ENCODE measurements around the gene SLC25A6. TPM values are rescaled to one million over a fixed set of nuclear protein-coding genes. Genes with fewer than 3 reads are reported as not detected.

SLC25A6 gene
- total RNA-seq, 1 experiment from 2014 or later = 455 TPM

- H3K27ac Mint-ChIP-seq (ENCODE audit: unreplicated experiment) = no peak overlapping the region
- H3K9me3 Mint-ChIP-seq (ENCODE audit: unreplicated experiment) = peaks cover 14% of the 10 kb centered on the region
- no peaks in the 10 kb centered on the region for H3K4me1 Mint-ChIP-seq (ENCODE audit: low read depth, unreplicated experiment)
- no peaks in the 10 kb centered on the region for H3K4me1 ChIP-seq
- no peaks in the 10 kb centered on the region for H3K9me3 ChIP-seq
- H3K4me3 ChIP-seq (ENCODE audit: low read depth, low read length) = no peak overlapping the region
- ChIA-PET CTCF (no interaction called here), POLR2A (no interaction called here)
- no peak overlapping the region for H3K4me3 Mint-ChIP-seq (ENCODE audit: unreplicated experiment)
- H3K27me3 Mint-ChIP-seq (ENCODE audit: insufficient read depth, unreplicated experiment) = peaks cover 14% of the 10 kb centered on the region
- DNase-seq = no peak
- peaks cover 8% of the 10 kb centered on the region for H3K36me3 Mint-ChIP-seq (ENCODE audit: insufficient read depth, unreplicated experiment)
- no peaks in the 10 kb centered on the region for H3K27me3 ChIP-seq (replicated peaks; ENCODE audit: control insufficient read depth, insufficient read depth, low read length)
- TF ChIP-seq CTCF (IDR thresholded peaks at IDR 0.05; ENCODE audit: insufficient read depth in 1 of 2, low read depth in 1 of 2, low read length in 1 of 2, severe bottlenecking in 1 of 2, unreplicated experiment in 1 of 2) = no peak
- BruUV-seq (replicated peaks) = no TSS peak
- H3K36me3 ChIP-seq (ENCODE audit: control insufficient read depth, insufficient read depth, low read length) = no peaks in the 10 kb centered on the region
- intact Hi-C loops (cut with micrococcal nuclease; ENCODE audit: unreplicated experiment) = no loop called here
These were observed 33.9 kb downstream of the SLC25A6 start for GRCh38 chrX:1357993-1358392.

- Histone ChIP-seq H3K36me3 (ENCODE audit: control insufficient read depth, insufficient read depth, low read length) (no peaks in the 10 kb centered on the region), H3K27me3 (replicated peaks; ENCODE audit: control insufficient read depth, insufficient read depth, low read length) (no peaks in the 10 kb centered on the region), H3K9me3 (no peaks in the 10 kb centered on the region), H3K4me3 (ENCODE audit: low read depth, low read length) (no peak overlapping the region), H3K4me1 (no peaks in the 10 kb centered on the region)
- CTCF ChIA-PET = no interaction called here
- no peak overlapping the region for H3K4me3 Mint-ChIP-seq (ENCODE audit: unreplicated experiment)
- DNase-seq = no peak
- no peaks in the 10 kb centered on the region for H3K9me3 Mint-ChIP-seq (ENCODE audit: unreplicated experiment)
- TF ChIP-seq CTCF (IDR thresholded peaks at IDR 0.05; ENCODE audit: insufficient read depth in 1 of 2, low read depth in 1 of 2, low read length in 1 of 2, severe bottlenecking in 1 of 2, unreplicated experiment in 1 of 2) = no peak
- no peak overlapping the region for H3K27ac Mint-ChIP-seq (ENCODE audit: unreplicated experiment)
- H3K27me3 Mint-ChIP-seq (ENCODE audit: insufficient read depth, unreplicated experiment) = peaks cover 6% of the 10 kb centered on the region
- no TSS peak for BruUV-seq (replicated peaks)
- H3K4me1 Mint-ChIP-seq (ENCODE audit: low read depth, unreplicated experiment) = no peaks in the 10 kb centered on the region
- H3K36me3 Mint-ChIP-seq (ENCODE audit: insufficient read depth, unreplicated experiment) = no peaks in the 10 kb centered on the region
- POLR2A ChIA-PET = no interaction called here
- intact Hi-C loops (cut with micrococcal nuclease; ENCODE audit: unreplicated experiment) = no loop called here
These were observed 36.5 kb downstream of the SLC25A6 start for GRCh38 chrX:1355131-1356046.

- ChIA-PET CTCF (no interaction called here), POLR2A (no interaction called here)
- Mint-ChIP-seq H3K27ac (ENCODE audit: unreplicated experiment) (no peak overlapping the region), H3K9me3 (ENCODE audit: unreplicated experiment) (no peaks in the 10 kb centered on the region), H3K4me1 (ENCODE audit: low read depth, unreplicated experiment) (no peaks in the 10 kb centered on the region), H3K36me3 (ENCODE audit: insufficient read depth, unreplicated experiment) (no peaks in the 10 kb centered on the region), H3K27me3 (ENCODE audit: insufficient read depth, unreplicated experiment) (no peaks in the 10 kb centered on the region), H3K4me3 (ENCODE audit: unreplicated experiment) (no peak overlapping the region)
- BruUV-seq (replicated peaks) = no TSS peak
- intact Hi-C loops (cut with micrococcal nuclease; ENCODE audit: unreplicated experiment) = no loop called here
- Histone ChIP-seq H3K9me3 (no peaks in the 10 kb centered on the region), H3K4me1 (no peaks in the 10 kb centered on the region), H3K27me3 (replicated peaks; ENCODE audit: control insufficient read depth, insufficient read depth, low read length) (no peaks in the 10 kb centered on the region), H3K4me3 (ENCODE audit: low read depth, low read length) (no peak overlapping the region), H3K36me3 (ENCODE audit: control insufficient read depth, insufficient read depth, low read length) (no peaks in the 10 kb centered on the region)
- TF ChIP-seq CTCF (IDR thresholded peaks at IDR 0.05; ENCODE audit: insufficient read depth in 1 of 2, low read depth in 1 of 2, low read length in 1 of 2, severe bottlenecking in 1 of 2, unreplicated experiment in 1 of 2) = no peak
- DNase-seq = no peak
These were observed 37.6 kb downstream of the SLC25A6 start for GRCh38 chrX:1354036-1355019.
